Body of pancreas (tissue), 4 donors: ENCODE results near the gene REV1.

Source experiments
- CTCF ChIP-seq, 7 experiments: fragments of 450-650 bp in 4 of 7; fragments of 200-600 bp in 3 of 7; sonication (generic) in 3 of 7; IDR thresholded peaks; one replicate each; pipeline ENCODE4 v1.5.1; 2016 to 2019; ENCODE audit warnings: antibody characterized with exemption in 7 of 7
- POLR2A ChIP-seq, 3 donors: fragments of 450-650 bp; IDR thresholded peaks; one replicate each; pipeline ENCODE4 v1.6.1; 2016; ENCODE audit warnings: antibody characterized with exemption in 3 of 3, mild to moderate bottlenecking in 2 of 3

GRCh38 chr2:99504844-99505584, 15.2 kb upstream of the REV1 start:
- TF ChIP-seq CTCF (IDR thresholded peaks at IDR 0.05) (no peak), POLR2A (IDR thresholded peaks at IDR 0.05) (no peak)
